Measurements from ENCODE around the gene ZNF827. TPM values are rescaled to one million over a fixed set of nuclear protein-coding genes. Genes with fewer than 3 reads are reported as not detected.

Gene ZNF827
- total RNA-seq = 14.1 and 17.4 TPM in 2 replicates

DNA sequence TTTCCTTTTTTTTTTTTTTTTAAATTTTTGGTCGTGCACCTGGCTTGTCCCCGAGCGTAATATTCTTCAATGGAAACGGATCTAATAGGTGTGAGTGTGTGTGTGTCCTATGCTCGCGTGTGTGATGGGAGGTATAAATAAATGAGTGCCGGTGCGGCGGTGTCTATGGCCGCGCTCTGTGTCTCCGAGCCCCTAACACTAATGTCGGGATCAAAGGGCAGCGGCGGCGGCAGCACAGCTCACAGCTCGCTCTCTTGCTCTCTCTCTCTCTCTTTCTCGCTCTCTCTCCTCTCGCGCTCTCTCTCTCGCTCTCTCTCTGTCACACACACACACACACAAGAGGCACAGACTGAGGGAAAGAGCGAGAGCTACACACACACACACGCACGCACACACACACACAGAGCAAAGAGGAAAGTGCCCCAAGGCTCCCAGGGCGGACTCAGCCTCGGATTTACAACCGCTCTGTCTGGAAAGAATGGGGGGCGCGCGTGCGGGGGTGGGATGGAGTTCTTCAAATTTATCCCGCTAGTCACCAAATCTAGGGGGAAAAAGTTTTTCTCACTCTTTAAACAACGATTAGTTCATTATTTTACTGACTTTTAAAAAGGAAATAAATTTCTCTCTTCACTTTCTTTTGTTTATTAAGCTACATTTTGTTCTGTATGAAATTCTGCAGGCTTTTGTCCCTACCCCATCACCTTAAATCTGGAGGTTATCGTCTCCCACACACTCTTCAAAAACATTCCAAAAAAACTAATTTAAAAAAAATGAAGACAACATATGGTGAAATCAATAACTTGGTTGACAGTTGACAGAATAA, at the start of gene ZNF827:
Gene ZNF827, minus strand, starts transcription at position 206 of the 823 bp plus-strand sequence. CDS start 416 bp downstream, outside the sequence.
- no peak for TF ChIP-seq CTCF (conservative IDR thresholded peaks at IDR 0.05; ENCODE audit: low read depth, low read length)
- no peak for DNase-seq (ENCODE audit: low read depth)
- H3K4me3 ChIP-seq (ENCODE audit: low read depth, low read length) = peak within 1 kb of the TSS; percentile 79

DNA sequence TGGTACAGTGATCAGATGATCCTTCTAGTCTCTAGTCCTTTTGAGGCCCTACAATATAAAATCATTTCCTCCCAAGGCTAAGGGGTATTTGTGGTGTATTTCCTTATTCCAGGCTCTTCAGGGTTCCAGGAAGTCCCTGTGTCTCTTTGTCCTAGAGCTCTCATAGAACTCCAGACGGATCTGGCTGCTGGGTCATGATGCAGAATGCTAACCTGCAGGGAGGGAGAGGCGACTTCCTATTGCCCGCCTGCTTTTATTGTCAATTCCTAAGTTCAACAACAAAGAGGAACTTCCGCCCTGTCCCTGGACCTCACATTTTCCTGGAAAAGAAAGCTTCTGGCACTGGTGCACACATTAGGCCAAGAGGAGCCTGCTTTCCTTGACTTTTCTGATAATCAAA, 45.9 kb upstream of the ZNF827 start:
- no peak for TF ChIP-seq CTCF (conservative IDR thresholded peaks at IDR 0.05; ENCODE audit: low read depth, low read length)
- DNase-seq (ENCODE audit: low read depth) = no peak
- H3K4me3 ChIP-seq (ENCODE audit: low read depth, low read length) = no peak overlapping the region

- no peak overlapping the region for H3K4me3 ChIP-seq (ENCODE audit: low read depth, low read length)
- no peak for TF ChIP-seq CTCF (conservative IDR thresholded peaks at IDR 0.05; ENCODE audit: low read depth, low read length)
- no peak for DNase-seq (ENCODE audit: low read depth)
These were observed 44.2 kb upstream of the ZNF827 start for GRCh38 chr4:145982791-145983190.

GRCh38 chr4:145979160-145979559, 40.5 kb upstream of the ZNF827 start:
- TF ChIP-seq CTCF (conservative IDR thresholded peaks at IDR 0.05; ENCODE audit: low read depth, low read length) = no peak
- no peak for DNase-seq (ENCODE audit: low read depth)
- no peak overlapping the region for H3K4me3 ChIP-seq (ENCODE audit: low read depth, low read length)

DNA sequence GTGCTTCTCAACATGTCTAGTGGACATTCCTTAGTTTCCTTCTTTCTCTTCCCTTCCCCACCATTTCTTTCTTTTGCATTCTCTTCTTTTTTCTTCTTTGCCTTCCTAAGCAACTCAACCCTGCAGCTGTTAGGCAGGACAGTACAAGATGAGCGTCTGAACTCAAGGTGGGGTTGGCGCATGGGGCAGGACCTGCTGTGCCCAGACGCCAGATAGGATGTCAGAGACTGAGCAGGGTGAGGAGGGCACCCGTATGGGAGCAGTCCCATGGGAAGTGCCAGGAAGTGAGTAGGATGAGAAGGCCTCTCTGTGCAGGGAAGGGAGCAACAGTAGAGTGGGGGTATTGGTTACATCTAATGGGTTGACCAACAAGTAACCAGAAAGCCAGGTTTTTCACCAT, 38.1 kb upstream of the ZNF827 start:
- no peak for TF ChIP-seq CTCF (conservative IDR thresholded peaks at IDR 0.05; ENCODE audit: low read depth, low read length)
- no peak for DNase-seq (ENCODE audit: low read depth)
- H3K4me3 ChIP-seq (ENCODE audit: low read depth, low read length) = no peak overlapping the region

DNA sequence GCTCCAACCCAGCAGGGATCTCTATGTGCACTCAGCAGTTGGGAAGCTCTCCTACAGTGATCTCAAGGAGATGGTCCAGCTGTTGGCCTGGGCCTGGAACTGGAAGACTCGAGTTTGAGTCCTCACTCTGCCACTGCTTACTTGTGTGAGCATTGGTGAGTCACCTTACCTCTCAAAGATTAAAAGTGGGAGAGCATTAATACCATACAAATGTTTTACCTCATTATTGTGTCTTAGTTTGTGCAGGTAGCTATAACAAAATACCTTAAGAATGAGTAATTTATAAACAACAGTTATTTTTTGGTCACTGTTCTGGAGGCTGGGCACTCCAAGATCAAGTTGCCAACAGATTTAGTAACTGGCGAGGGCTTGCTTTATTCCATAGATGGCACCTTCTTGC, 21.4 kb upstream of the ZNF827 start:
- TF ChIP-seq CTCF (conservative IDR thresholded peaks at IDR 0.05; ENCODE audit: low read depth, low read length) = no peak
- H3K4me3 ChIP-seq (ENCODE audit: low read depth, low read length) = no peak overlapping the region
- no peak for DNase-seq (ENCODE audit: low read depth)

GRCh38 chr4:145957302-145957701, 18.7 kb upstream of the ZNF827 start:
- H3K4me3 ChIP-seq (ENCODE audit: low read depth, low read length) = no peak overlapping the region
- DNase-seq (ENCODE audit: low read depth) = no peak
- TF ChIP-seq CTCF (conservative IDR thresholded peaks at IDR 0.05; ENCODE audit: low read depth, low read length) = no peak

Measured in epithelial cell of proximal tubule (primary cell).